Measurements from ENCODE around the gene PNKD.
A peak's percentile ranks its signal among the peaks of the same experiment; 100 is the strongest.

Gene PNKD

GRCh38 chr2:218291318-218292047, 21.2 kb downstream of the PNKD start:
- H3K9ac ChIP-seq (ENCODE audit: low read depth, low read length, poor library complexity): peak overlapping the region; percentile 45
- no peak overlapping the region for H3K27ac ChIP-seq (replicated peaks; ENCODE audit: low read length)
- H3K4me2 ChIP-seq (ENCODE audit: insufficient read depth, low read length, poor library complexity, severe bottlenecking): peak overlapping the region; percentile 58
- DNase-seq (ENCODE audit: low spot score): no peak
- no peaks in the 10 kb centered on the region for H3K79me1 ChIP-seq (ENCODE audit: low read depth, low read length)
- H2BK12ac ChIP-seq (ENCODE audit: low read length): no peak overlapping the region
- H4K8ac ChIP-seq (ENCODE audit: low read depth, low read length): no peak overlapping the region
- peak overlapping the region; percentile 11 for H2BK5ac ChIP-seq (ENCODE audit: low read length)
- H3K4ac ChIP-seq (ENCODE audit: low read length): no peak overlapping the region
- H3K14ac ChIP-seq (ENCODE audit: low read length): peak overlapping the region; percentile 64
- H3K36me3 ChIP-seq (replicated peaks in 1 of 2; ENCODE audit: control insufficient read depth in 2 of 2, insufficient read depth in 2 of 2, low read length in 2 of 2): no peaks in the 10 kb centered on the region
- H3K23ac ChIP-seq (ENCODE audit: low read depth, low read length, poor library complexity): no peak overlapping the region
- H2BK120ac ChIP-seq (ENCODE audit: low read depth, low read length): peak overlapping the region; percentile 96
- H4K91ac ChIP-seq (ENCODE audit: low read depth, low read length, poor library complexity): peak overlapping the region; percentile 5
- H3K4me1 ChIP-seq (ENCODE audit: control insufficient read depth in 2 of 2, insufficient read depth in 1 of 2, low read depth in 1 of 2, low read length in 2 of 2): peaks cover 8 to 23% of the 10 kb centered on the region in 2 donors
- no peak overlapping the region for H3K4me3 ChIP-seq (ENCODE audit: low read length in 2 of 2)
- H2AK5ac ChIP-seq (ENCODE audit: low read depth, low read length): peak overlapping the region; percentile 87
- WGBS, 2 donors (ENCODE audit: extremely low coverage in 2 of 2, insufficient read length in 2 of 2, insufficient replicate concordance in 1 of 2): no CpG with 5 or more reads among the region's 12 CpGs
- H2AFZ ChIP-seq (ENCODE audit: low read length): peak overlapping the region; percentile 72
- H3K18ac ChIP-seq (ENCODE audit: low read length): peak overlapping the region; percentile 94
- H2BK15ac ChIP-seq (ENCODE audit: low read length): peak overlapping the region; percentile 91
- peaks cover 0 to 45% (median 2%) of the 10 kb centered on the region in 3 experiments for H3K27me3 ChIP-seq (ENCODE audit: control insufficient read depth in 3 of 3, insufficient read depth in 3 of 3, low read depth in 1 of 3, low read length in 3 of 3)
- H3K9me3 ChIP-seq (replicated peaks in 1 of 2; ENCODE audit: control insufficient read depth in 2 of 2, insufficient read depth in 1 of 2, low read depth in 1 of 2, low read length in 2 of 2): peaks cover 0 to 4% of the 10 kb centered on the region in 2 donors

- Histone ChIP-seq H2BK120ac (ENCODE audit: low read depth, low read length) (peak within 1 kb of the TSS; percentile 96), H3K4me1 (ENCODE audit: control insufficient read depth in 2 of 2, insufficient read depth in 1 of 2, low read depth in 1 of 2, low read length in 2 of 2) (peaks cover 5 to 18% of the 10 kb centered on the region in 2 donors)
Measured at GRCh38 chr2:218292048-218293014, 22.0 kb downstream of the PNKD start, which contains the start of gene TMBIM1. TSS of gene TMBIM1 (minus strand) at chr2:218292503. CDS start at chr2:218282141, 10,362 bp downstream.

GRCh38 chr2:218293715-218294429, 23.6 kb downstream of the PNKD start:
- WGBS, 2 donors (ENCODE audit: extremely low coverage in 2 of 2, insufficient read length in 2 of 2, insufficient replicate concordance in 1 of 2): no CpG with 5 or more reads among the region's 5 CpGs
- no peak overlapping the region for H4K8ac ChIP-seq (ENCODE audit: low read depth, low read length)

More at GRCh38 chr2:218292048-218293014, 22.0 kb downstream of the PNKD start, which contains the start of gene TMBIM1:
- no peak within 1 kb of the TSS for H3K27ac ChIP-seq (replicated peaks; ENCODE audit: low read length)
- peak within 1 kb of the TSS; percentile 64 for H3K14ac ChIP-seq (ENCODE audit: low read length)
- no peaks in the 10 kb centered on the region for H3K79me1 ChIP-seq (ENCODE audit: low read depth, low read length)
- H3K23ac ChIP-seq (ENCODE audit: low read depth, low read length, poor library complexity): no peak within 1 kb of the TSS
- H3K4me3 ChIP-seq (ENCODE audit: low read length in 2 of 2): peak within 1 kb of the TSS in 1 of 2 donors; percentile 76
- H3K27me3 ChIP-seq (ENCODE audit: control insufficient read depth in 3 of 3, insufficient read depth in 3 of 3, low read depth in 1 of 3, low read length in 3 of 3): peaks cover 0 to 46% (median 2%) of the 10 kb centered on the region in 3 experiments
- peak within 1 kb of the TSS; percentile 91 for H2BK15ac ChIP-seq (ENCODE audit: low read length)
- H3K4ac ChIP-seq (ENCODE audit: low read length): no peak within 1 kb of the TSS
- peak within 1 kb of the TSS; percentile 94 for H3K18ac ChIP-seq (ENCODE audit: low read length)
- peak within 1 kb of the TSS; percentile 57 for H3K9ac ChIP-seq (ENCODE audit: low read depth, low read length, poor library complexity)
- H2AFZ ChIP-seq (ENCODE audit: low read length): peak within 1 kb of the TSS; percentile 72
- H2AK5ac ChIP-seq (ENCODE audit: low read depth, low read length): peak within 1 kb of the TSS; percentile 87
- no CpG with 5 or more reads among the region's 63 CpGs for WGBS, 2 donors (ENCODE audit: extremely low coverage in 2 of 2, insufficient read length in 2 of 2, insufficient replicate concordance in 1 of 2)
- peak within 1 kb of the TSS; percentile 5 for H4K91ac ChIP-seq (ENCODE audit: low read depth, low read length, poor library complexity)
- DNase-seq (ENCODE audit: low spot score): peak; percentile 61
- H4K8ac ChIP-seq (ENCODE audit: low read depth, low read length): no peak within 1 kb of the TSS
- peaks cover 0 to 4% of the 10 kb centered on the region in 2 donors for H3K9me3 ChIP-seq (replicated peaks in 1 of 2; ENCODE audit: control insufficient read depth in 2 of 2, insufficient read depth in 1 of 2, low read depth in 1 of 2, low read length in 2 of 2)
- no peaks in the 10 kb centered on the region for H3K36me3 ChIP-seq (replicated peaks in 1 of 2; ENCODE audit: control insufficient read depth in 2 of 2, insufficient read depth in 2 of 2, low read length in 2 of 2)
- peak within 1 kb of the TSS; percentile 58 for H3K4me2 ChIP-seq (ENCODE audit: insufficient read depth, low read length, poor library complexity, severe bottlenecking)
- peak within 1 kb of the TSS; percentile 11 for H2BK5ac ChIP-seq (ENCODE audit: low read length)
- no peak within 1 kb of the TSS for H2BK12ac ChIP-seq (ENCODE audit: low read length)

More at GRCh38 chr2:218293715-218294429, 23.6 kb downstream of the PNKD start:
- Histone ChIP-seq H3K27ac (replicated peaks; ENCODE audit: low read length) (no peak overlapping the region), H2BK15ac (ENCODE audit: low read length) (no peak overlapping the region), H3K36me3 (replicated peaks in 1 of 2; ENCODE audit: control insufficient read depth in 2 of 2, insufficient read depth in 2 of 2, low read length in 2 of 2) (no peaks in the 10 kb centered on the region), H2AFZ (ENCODE audit: low read length) (no peak overlapping the region), H3K9ac (ENCODE audit: low read depth, low read length, poor library complexity) (no peak overlapping the region), H3K4me2 (ENCODE audit: insufficient read depth, low read length, poor library complexity, severe bottlenecking) (no peak overlapping the region), H2BK12ac (ENCODE audit: low read length) (no peak overlapping the region), H3K4ac (ENCODE audit: low read length) (no peak overlapping the region), H4K91ac (ENCODE audit: low read depth, low read length, poor library complexity) (no peak overlapping the region), H3K18ac (ENCODE audit: low read length) (no peak overlapping the region), H3K4me3 (ENCODE audit: low read length in 2 of 2) (no peak overlapping the region), H3K9me3 (replicated peaks in 1 of 2; ENCODE audit: control insufficient read depth in 2 of 2, insufficient read depth in 1 of 2, low read depth in 1 of 2, low read length in 2 of 2) (peaks cover 0 to 4% of the 10 kb centered on the region in 2 donors), H3K79me1 (ENCODE audit: low read depth, low read length) (no peaks in the 10 kb centered on the region), H2BK5ac (ENCODE audit: low read length) (no peak overlapping the region), H2BK120ac (ENCODE audit: low read depth, low read length) (no peak overlapping the region), H3K14ac (ENCODE audit: low read length) (no peak overlapping the region), H2AK5ac (ENCODE audit: low read depth, low read length) (no peak overlapping the region), H3K23ac (ENCODE audit: low read depth, low read length, poor library complexity) (no peak overlapping the region), H3K27me3 (ENCODE audit: control insufficient read depth in 3 of 3, insufficient read depth in 3 of 3, low read depth in 1 of 3, low read length in 3 of 3) (peaks cover 0 to 46% (median 2%) of the 10 kb centered on the region in 3 experiments), H3K4me1 (ENCODE audit: control insufficient read depth in 2 of 2, insufficient read depth in 1 of 2, low read depth in 1 of 2, low read length in 2 of 2) (peaks cover 5 to 17% of the 10 kb centered on the region in 2 donors)
- DNase-seq (ENCODE audit: low spot score): no peak

Data from neuronal stem cell (in vitro differentiated cells).